Mesendoderm (in vitro differentiated cells): ENCODE data around the gene DPAGT1.
"Not testable (repeated sequence)": the region's sequence is repeated elsewhere in the genome, so short reads cannot be mapped to it uniquely, and the experiment has no call there.

ENCODE experiments used
- DNase-seq: peaks from one replicate; pipeline ENCODE4 v3.0.0; 2013
- H2AK5ac ChIP-seq: 2 replicates; pipeline ENCODE4 v1.6.1; 2013; ENCODE audit warnings: low read length, inconsistent platforms
- H2BK120ac ChIP-seq: 2 replicates; pipeline ENCODE4 v1.6.1; 2013; ENCODE audit warnings: low read depth, mild to moderate bottlenecking, low read length, moderate library complexity, mixed read lengths
- H2BK15ac ChIP-seq: replicated peaks from 2 replicates; pipeline ENCODE4 v1.6.1; 2013; ENCODE audit warnings: low read depth, mild to moderate bottlenecking, moderate library complexity
- H2BK5ac ChIP-seq: 2 replicates; pipeline ENCODE4 v1.6.1; 2013; ENCODE audit warnings: low read length, inconsistent platforms
- H3K18ac ChIP-seq: 2 replicates; pipeline ENCODE4 v1.6.1; 2013; ENCODE audit warnings: mild to moderate bottlenecking, low read length, mixed read lengths
- H3K23ac ChIP-seq: one replicate; pipeline ENCODE4 v1.6.1; 2013; ENCODE audit warnings: low read length
- H3K27ac ChIP-seq: 2 replicates; pipeline ENCODE4 v1.5.1; 2013; ENCODE audit warnings: low read depth, mild to moderate bottlenecking, inconsistent platforms, low read length, moderate library complexity
- H3K27me3 ChIP-seq: 2 replicates; pipeline ENCODE4 v1.6.1; 2013; ENCODE audit warnings: low read length, control low read depth, mild to moderate bottlenecking, inconsistent platforms; ENCODE audit not compliant: insufficient read depth, poor library complexity
- H3K36me3 ChIP-seq: 2 replicates; pipeline ENCODE4 v1.6.1; 2013; ENCODE audit warnings: low read length, inconsistent platforms; ENCODE audit not compliant: control insufficient read depth, insufficient read depth
- H3K4ac ChIP-seq: one replicate; pipeline ENCODE4 v1.6.1; 2013; ENCODE audit warnings: low read depth, mild to moderate bottlenecking, low read length, moderate library complexity
- H3K4me1 ChIP-seq: 2 replicates; pipeline ENCODE4 v1.6.1; 2013; ENCODE audit warnings: low read depth, low read length, inconsistent platforms; ENCODE audit not compliant: control insufficient read depth
- H3K4me2 ChIP-seq: 2 replicates; pipeline ENCODE4 v1.6.1; 2013; ENCODE audit warnings: low read length
- H3K4me3 ChIP-seq: 2 replicates; pipeline ENCODE4 v1.5.1; 2013; ENCODE audit warnings: mild to moderate bottlenecking, low read length
- H3K56ac ChIP-seq: one replicate; pipeline ENCODE4 v1.6.1; 2013; ENCODE audit warnings: low read length
- H3K79me1 ChIP-seq: 2 replicates; pipeline ENCODE4 v1.6.1; 2013; ENCODE audit warnings: low read length, inconsistent platforms
- H3K79me2 ChIP-seq: 2 replicates; pipeline ENCODE4 v1.6.1; 2013; ENCODE audit warnings: mild to moderate bottlenecking, low read length; ENCODE audit not compliant: control insufficient read depth, insufficient read depth
- H3K9ac ChIP-seq: 2 replicates; pipeline ENCODE4 v1.6.1; 2013; ENCODE audit warnings: low read length, inconsistent platforms
- H4K5ac ChIP-seq: one replicate; pipeline ENCODE4 v1.6.1; 2013; ENCODE audit warnings: low read length
- H4K8ac ChIP-seq: one replicate; pipeline ENCODE4 v1.6.1; 2013; ENCODE audit warnings: low read depth, mild to moderate bottlenecking, control low read depth, low read length, moderate library complexity
- WGBS: extraction: QIAGEN DNeasy Blood & Tissue Kit; methylation state at CpG from one replicate; pipeline ENCODE4 v1.1.7; 2013; ENCODE audit warnings: low lambda C conversion rate, missing lambda C conversion rate; ENCODE audit not compliant: insufficient coverage; ENCODE audit errors: extremely low coverage; 5-methylcytosine and 5-hydroxymethylcytosine counted together

Gene DPAGT1

DNA sequence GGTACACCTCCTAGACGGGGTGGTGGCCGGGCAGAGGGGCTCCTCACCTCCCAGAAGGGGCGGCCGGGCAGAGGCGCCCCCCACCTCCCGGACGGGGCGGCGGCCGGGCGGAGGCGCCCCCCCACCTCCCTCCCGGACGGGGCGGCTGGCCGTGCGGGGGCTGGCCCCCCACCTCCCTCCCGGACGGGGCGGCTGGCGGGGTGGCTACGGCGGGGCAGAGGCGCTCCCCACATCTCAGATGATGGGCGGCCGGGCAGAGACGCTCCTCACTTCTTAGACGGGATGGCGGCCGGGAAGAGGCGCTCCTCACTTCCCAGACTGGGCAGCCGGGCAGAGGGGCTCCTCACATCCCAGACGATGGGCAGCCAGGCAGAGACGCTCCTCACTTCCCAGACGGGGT lies 42.5 kb downstream of the DPAGT1 start:
- not testable (repeated sequence) for H4K8ac ChIP-seq, H2AK5ac ChIP-seq, H2BK5ac ChIP-seq, H3K4me1 ChIP-seq, H3K4me3 ChIP-seq, H2BK15ac ChIP-seq, DNase-seq, H3K23ac ChIP-seq, H3K4ac ChIP-seq, H3K56ac ChIP-seq, H4K5ac ChIP-seq, H2BK120ac ChIP-seq, H3K27me3 ChIP-seq, H3K9ac ChIP-seq, H3K18ac ChIP-seq, H3K4me2 ChIP-seq, H3K27ac ChIP-seq
- peaks cover 18% of the 10 kb centered on the region for H3K79me2 ChIP-seq
- peaks cover 22% of the 10 kb centered on the region for H3K79me1 ChIP-seq
- peaks cover 13% of the 10 kb centered on the region for H3K36me3 ChIP-seq
- no CpG with 5 or more reads among the region's 35 CpGs for WGBS

DNA sequence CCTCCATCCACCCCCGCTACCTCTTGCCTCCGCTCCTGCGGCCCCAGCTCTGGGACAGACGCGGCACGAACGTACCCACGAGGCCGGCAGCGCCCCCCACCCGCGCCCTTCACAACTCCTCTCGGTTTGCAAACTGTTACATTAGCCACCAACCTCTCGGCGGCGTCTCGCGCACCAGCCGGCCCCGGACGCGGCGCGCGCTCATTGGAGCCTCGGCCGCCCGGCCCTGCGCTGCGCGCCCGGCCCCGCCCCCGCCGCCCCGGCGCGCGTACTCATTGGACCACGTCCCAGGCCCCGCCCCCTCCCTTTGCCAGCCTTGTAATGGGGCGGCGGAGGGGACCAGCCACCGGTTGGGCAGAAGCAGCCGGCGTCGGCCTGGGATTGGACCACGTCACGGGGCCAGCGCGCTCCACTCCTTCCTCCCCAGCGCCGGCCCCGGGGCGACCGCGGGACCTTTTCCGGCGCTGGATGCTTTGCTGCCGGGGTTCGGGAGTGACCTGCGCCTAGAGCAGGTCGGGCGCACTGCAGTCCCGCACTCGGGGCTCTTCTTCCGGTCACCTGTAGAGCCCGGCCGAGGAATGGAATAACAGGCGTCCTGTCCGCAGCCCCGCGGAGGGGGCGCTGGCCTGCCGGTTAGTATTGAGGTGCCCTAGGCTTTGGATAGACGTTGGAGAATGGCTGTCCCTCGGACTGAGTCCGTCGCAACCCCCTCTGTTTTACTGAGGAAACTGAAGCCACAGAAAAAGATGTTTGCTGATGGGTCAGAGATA lies 44.5 kb downstream of the DPAGT1 start, which contains the start of gene HYOU1:
Gene HYOU1 (minus strand): TSS at position 206 of the 770 bp plus-strand sequence. CDS start 1,045 bp downstream, outside the sequence.
- WGBS: no CpG with 5 or more reads among the region's 79 CpGs
- Histone ChIP-seq H3K56ac (peak within 1 kb of the TSS; percentile 99), H3K36me3 (peaks cover 22% of the 10 kb centered on the region), H2BK15ac (no peak within 1 kb of the TSS), H3K4me3 (peak within 1 kb of the TSS; percentile 92), H2BK120ac (no peak within 1 kb of the TSS), H3K9ac (peak within 1 kb of the TSS; percentile 95), H2AK5ac (peak within 1 kb of the TSS; percentile 78), H2BK5ac (no peak within 1 kb of the TSS), H3K23ac (peak within 1 kb of the TSS; percentile 66), H3K4me2 (peak within 1 kb of the TSS; percentile 98), H4K5ac (no peak within 1 kb of the TSS), H3K79me1 (peaks cover 29% of the 10 kb centered on the region), H4K8ac (no peak within 1 kb of the TSS), H3K27ac (peak within 1 kb of the TSS; percentile 96), H3K79me2 (peaks cover 18% of the 10 kb centered on the region), H3K4ac (peak within 1 kb of the TSS; percentile 88), H3K27me3 (no peaks in the 10 kb centered on the region), H3K18ac (peak within 1 kb of the TSS; percentile 75), H3K4me1 (peaks cover 4% of the 10 kb centered on the region)
- DNase-seq: peak; percentile 99

GRCh38 chr11:119056421-119056999 lies 45.1 kb downstream of the DPAGT1 start:
- peaks cover 18% of the 10 kb centered on the region for H3K79me2 ChIP-seq
- peak overlapping the region; percentile 78 for H2AK5ac ChIP-seq
- H3K4me1 ChIP-seq: peaks cover 4% of the 10 kb centered on the region
- peaks cover 29% of the 10 kb centered on the region for H3K79me1 ChIP-seq
- peak overlapping the region; percentile 99 for H3K56ac ChIP-seq
- H3K4me2 ChIP-seq: peak overlapping the region; percentile 98
- no peak overlapping the region for H4K8ac ChIP-seq
- WGBS: no CpG with 5 or more reads among the region's 48 CpGs
- peak overlapping the region; percentile 95 for H3K9ac ChIP-seq
- H3K27ac ChIP-seq: peak overlapping the region; percentile 96
- H3K18ac ChIP-seq: peak overlapping the region; percentile 75
- H4K5ac ChIP-seq: no peak overlapping the region
- no peak overlapping the region for H2BK120ac ChIP-seq
- no peak overlapping the region for H2BK15ac ChIP-seq
- no peak overlapping the region for H2BK5ac ChIP-seq
- peak overlapping the region; percentile 66 for H3K23ac ChIP-seq
- H3K4ac ChIP-seq: peak overlapping the region; percentile 73
- peaks cover 22% of the 10 kb centered on the region for H3K36me3 ChIP-seq
- DNase-seq: peak; percentile 77
- peak overlapping the region; percentile 92 for H3K4me3 ChIP-seq
- H3K27me3 ChIP-seq: no peaks in the 10 kb centered on the region

- peaks cover 29% of the 10 kb centered on the region for H3K79me1 ChIP-seq
- peaks cover 18% of the 10 kb centered on the region for H3K79me2 ChIP-seq
- peak overlapping the region; percentile 99 for H3K56ac ChIP-seq
- H3K9ac ChIP-seq: peak overlapping the region; percentile 95
- H3K4me3 ChIP-seq: peak overlapping the region; percentile 92
- H4K8ac ChIP-seq: no peak overlapping the region
- H3K36me3 ChIP-seq: peaks cover 25% of the 10 kb centered on the region
- H3K4ac ChIP-seq: no peak overlapping the region
- H2BK5ac ChIP-seq: no peak overlapping the region
- H4K5ac ChIP-seq: no peak overlapping the region
- H3K18ac ChIP-seq: no peak overlapping the region
- H3K4me2 ChIP-seq: peak overlapping the region; percentile 98
- peaks cover 4% of the 10 kb centered on the region for H3K4me1 ChIP-seq
- peak; percentile 52 for DNase-seq
- no peak overlapping the region for H3K23ac ChIP-seq
- H3K27me3 ChIP-seq: no peaks in the 10 kb centered on the region
- WGBS: no CpG with 5 or more reads among the region's 6 CpGs
- H2BK15ac ChIP-seq: no peak overlapping the region
- H3K27ac ChIP-seq: peak overlapping the region; percentile 96
- H2AK5ac ChIP-seq: peak overlapping the region; percentile 78
- no peak overlapping the region for H2BK120ac ChIP-seq
Observed at GRCh38 chr11:119055901-119056300, 45.8 kb downstream of the DPAGT1 start.

DNA sequence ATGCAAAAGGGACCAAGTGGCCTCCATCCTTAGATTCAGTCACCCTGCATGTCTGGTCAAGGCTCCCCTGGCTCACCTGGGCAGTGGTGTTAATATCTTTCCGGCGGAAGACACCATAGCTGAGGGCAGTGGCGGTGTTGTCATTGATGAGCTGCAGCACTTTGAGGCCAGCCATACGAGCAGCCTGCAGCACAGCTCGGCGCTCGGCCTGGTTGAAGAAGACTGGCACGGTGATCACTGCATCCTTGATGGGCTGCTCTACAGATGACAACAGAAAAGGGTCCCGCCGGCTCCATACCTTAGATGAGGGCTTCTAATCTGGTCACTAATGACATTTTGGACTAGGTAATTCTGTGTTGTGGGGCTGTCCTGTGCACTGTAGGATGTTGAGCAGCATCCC lies 47.2 kb downstream of the DPAGT1 start:
- no peak overlapping the region for H2BK120ac ChIP-seq
- no peak overlapping the region for H4K5ac ChIP-seq
- WGBS: no CpG with 5 or more reads among the region's 10 CpGs
- H3K27ac ChIP-seq: no peak overlapping the region
- no peak overlapping the region for H3K4me3 ChIP-seq
- H3K9ac ChIP-seq: no peak overlapping the region
- H2AK5ac ChIP-seq: no peak overlapping the region
- no peak overlapping the region for H3K56ac ChIP-seq
- peaks cover 4% of the 10 kb centered on the region for H3K4me1 ChIP-seq
- H2BK15ac ChIP-seq: no peak overlapping the region
- no peak overlapping the region for H3K4ac ChIP-seq
- peaks cover 29% of the 10 kb centered on the region for H3K79me1 ChIP-seq
- H3K18ac ChIP-seq: no peak overlapping the region
- H3K23ac ChIP-seq: no peak overlapping the region
- no peaks in the 10 kb centered on the region for H3K27me3 ChIP-seq
- H2BK5ac ChIP-seq: no peak overlapping the region
- DNase-seq: no peak
- peaks cover 18% of the 10 kb centered on the region for H3K79me2 ChIP-seq
- H4K8ac ChIP-seq: no peak overlapping the region
- peaks cover 31% of the 10 kb centered on the region for H3K36me3 ChIP-seq
- no peak overlapping the region for H3K4me2 ChIP-seq
